T47D (cell line): ENCODE results near the gene KDELR1.

Source experiments
- DNase-seq, 2 experiments: peaks; one replicate each; pipeline versions ENCODE4 v3.0.0 to v3.0.0-alpha.2; 2011 to 2012; ENCODE audit warnings: low read depth in 1 of 2, low spot score in 1 of 2
- JUND ChIP-seq: IDR thresholded peaks from 2 replicates; pipeline ENCODE4 v1.6.1; 2012; ENCODE audit warnings: low read depth
- in situ Hi-C: cut with HindIII; loops from 2 replicates; pipeline ENCODE4 v1.10.0; 2016; ENCODE audit warnings: low sequenced_read_pairs, low pct_unique_long_range_greater_than_20kb

Gene KDELR1

DNA sequence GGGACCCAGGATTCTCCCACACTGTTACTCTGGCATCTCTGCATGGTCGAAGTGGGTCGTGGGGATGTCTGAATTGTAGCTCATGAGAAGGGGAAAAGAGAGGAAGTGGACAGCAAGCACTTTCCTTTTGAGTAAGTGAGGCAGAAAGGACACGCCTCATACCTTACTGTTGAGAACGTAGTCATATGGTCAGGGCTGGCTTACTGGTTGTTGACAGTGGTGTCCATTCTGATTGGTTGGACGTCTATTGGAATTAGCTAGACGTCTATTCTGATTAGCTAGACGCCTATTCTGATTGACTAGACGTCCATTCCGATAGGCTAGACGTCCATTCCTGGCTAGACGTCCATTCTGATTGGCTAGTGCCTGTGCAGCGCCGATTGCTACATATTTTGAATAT is 14.5 kb upstream of the KDELR1 start:
- no peak for DNase-seq
- in situ Hi-C loops = no loop called here
- TF ChIP-seq JUND = no peak

DNA sequence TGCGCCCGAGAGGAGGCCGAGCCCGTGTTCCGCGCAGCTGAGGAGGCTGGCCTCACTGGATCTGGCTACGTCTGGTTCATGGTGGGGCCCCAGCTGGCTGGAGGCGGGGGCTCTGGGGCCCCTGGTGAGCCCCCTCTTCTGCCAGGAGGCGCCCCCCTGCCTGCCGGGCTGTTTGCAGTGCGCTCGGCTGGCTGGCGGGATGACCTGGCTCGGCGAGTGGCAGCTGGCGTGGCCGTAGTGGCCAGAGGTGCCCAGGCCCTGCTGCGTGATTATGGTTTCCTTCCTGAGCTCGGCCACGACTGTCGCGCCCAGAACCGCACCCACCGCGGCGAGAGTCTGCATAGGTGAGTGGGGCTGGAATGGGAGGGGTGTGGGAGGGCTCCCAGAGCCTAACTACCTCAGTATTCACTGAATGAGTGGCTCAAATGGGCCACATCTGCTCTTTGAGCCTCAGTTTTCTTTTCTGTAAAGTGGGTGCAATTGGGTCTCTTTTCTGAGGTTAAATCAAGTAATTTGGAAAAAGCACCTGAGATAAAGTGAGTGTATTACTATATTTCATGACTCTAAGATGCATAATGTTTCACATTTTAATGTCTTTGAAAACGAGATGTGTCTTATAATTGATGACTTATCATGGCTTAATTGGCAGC is 13.8 kb upstream of the KDELR1 start:
- no peak for DNase-seq
- no peak for TF ChIP-seq JUND
- in situ Hi-C loops = no loop called here

DNA sequence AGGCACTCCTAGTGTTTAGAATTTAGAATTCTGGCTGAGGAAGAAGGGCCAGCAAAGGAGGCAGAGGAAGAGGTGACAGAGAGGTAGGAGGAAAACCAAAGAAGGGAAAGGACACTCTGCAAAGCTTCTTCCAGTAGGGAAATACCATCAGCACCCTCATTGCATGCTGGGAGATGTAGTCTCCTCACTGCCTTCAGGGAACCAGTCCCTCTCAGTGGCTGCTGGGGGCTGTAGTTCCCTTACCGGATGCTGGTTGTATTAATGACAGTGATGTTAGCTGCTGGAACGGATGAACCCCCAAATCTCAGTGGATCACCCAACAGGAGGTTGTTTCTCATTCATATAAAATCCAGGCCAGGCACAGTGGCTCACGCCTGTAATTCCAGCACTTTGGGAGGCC is 12.3 kb upstream of the KDELR1 start:
- no peak for TF ChIP-seq JUND
- DNase-seq = peak; percentile 67 to 74
- in situ Hi-C loops = no loop called here

GRCh38 chr19:48401287-48401686 is 9.9 kb upstream of the KDELR1 start:
- in situ Hi-C loops = no loop called here
- TF ChIP-seq JUND = no peak
- DNase-seq = no peak

DNA sequence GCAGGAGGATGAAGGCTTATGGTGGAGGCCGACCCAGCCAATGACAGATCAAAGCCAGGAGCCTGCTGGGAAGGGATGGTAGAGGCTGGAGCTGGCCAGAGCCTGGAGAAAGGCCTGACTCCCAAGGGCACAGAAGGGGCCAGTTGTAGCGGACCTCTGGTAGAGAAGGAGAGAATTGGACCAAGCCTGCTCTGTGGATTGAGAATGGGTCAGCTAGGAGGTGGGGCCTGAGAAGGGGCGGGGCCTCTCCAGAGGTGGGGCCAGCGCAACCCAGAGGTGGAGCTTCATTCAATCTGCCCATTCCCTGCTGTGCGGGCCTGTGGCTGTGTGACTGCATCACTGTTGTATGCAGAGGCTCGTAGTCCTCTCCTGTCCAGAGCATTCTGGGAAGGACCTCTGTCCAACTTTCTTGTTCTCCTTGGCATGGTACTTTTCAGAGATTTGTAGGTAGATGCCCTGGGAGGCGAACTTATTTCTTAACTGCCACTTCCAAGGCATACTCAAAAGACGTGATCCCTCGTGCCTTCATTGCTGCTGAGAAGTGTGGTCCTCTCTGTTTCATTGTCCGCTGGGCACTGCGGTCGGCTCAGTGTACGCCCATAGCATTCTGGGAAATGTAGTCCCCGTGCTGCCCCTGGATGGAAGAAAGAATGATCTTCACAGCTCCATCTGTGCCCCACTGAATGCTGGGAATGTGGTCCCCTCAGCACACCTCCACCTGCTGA is 8.8 kb upstream of the KDELR1 start:
- in situ Hi-C loops = no loop called here
- peak; percentile 87 to 93 for DNase-seq
- no peak for TF ChIP-seq JUND

GRCh38 chr19:48398375-48399235 is 7.3 kb upstream of the KDELR1 start:
- no peak for DNase-seq
- in situ Hi-C loops = no loop called here
- no peak for TF ChIP-seq JUND

GRCh38 chr19:48398102-48398374 is 6.7 kb upstream of the KDELR1 start:
- DNase-seq = no peak
- TF ChIP-seq JUND = no peak
- in situ Hi-C loops = no loop called here

GRCh38 chr19:48397263-48398101 is 6.1 kb upstream of the KDELR1 start:
- in situ Hi-C loops = no loop called here
- no peak for TF ChIP-seq JUND
- no peak for DNase-seq

DNA sequence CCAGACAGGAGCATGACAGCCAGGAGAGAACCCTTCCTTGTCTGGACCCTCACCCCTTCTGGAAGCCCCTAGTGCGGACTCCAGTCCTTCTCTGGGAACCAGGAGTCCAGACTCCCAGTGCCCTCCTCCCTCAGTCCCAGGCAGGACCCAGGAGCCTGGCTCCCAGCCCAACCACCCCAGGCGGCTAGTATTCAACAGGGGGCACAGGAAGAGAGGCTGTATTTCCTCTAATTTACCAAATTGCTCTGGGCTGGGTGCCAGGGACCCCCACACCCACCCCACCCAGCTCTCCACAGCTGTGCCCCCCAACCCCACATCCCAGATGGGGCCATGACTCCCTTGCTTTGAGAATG is 5.4 kb upstream of the KDELR1 start:
- in situ Hi-C loops = no loop called here

GRCh38 chr19:48396016-48396823 is 4.9 kb upstream of the KDELR1 start:
- DNase-seq = no peak
- no peak for TF ChIP-seq JUND
- in situ Hi-C loops = no loop called here

More for the DNA sequence above, 5.4 kb upstream of the KDELR1 start:
- DNase-seq = no peak
- TF ChIP-seq JUND = no peak

GRCh38 chr19:48395499-48395898 is 4.1 kb upstream of the KDELR1 start:
- no peak for DNase-seq
- no peak for TF ChIP-seq JUND
- in situ Hi-C loops = no loop called here

GRCh38 chr19:48395170-48395455 is 3.8 kb upstream of the KDELR1 start:
- in situ Hi-C loops = no loop called here
- no peak for DNase-seq
- TF ChIP-seq JUND = no peak
